ENCODE results near the gene HS3ST6. TPM values are rescaled to one million over a fixed set of nuclear protein-coding genes. Genes with fewer than 3 reads are reported as not detected.
"Not testable (repeated sequence)": the region's sequence is repeated elsewhere in the genome, so short reads cannot be mapped to it uniquely, and the experiment has no call there.

Gene HS3ST6
- total RNA-seq, 2 donors from 2014 or later = not detected

- peak; percentile 57 for TF ChIP-seq CTCF (conservative IDR thresholded peaks at IDR 0.05)
- no peaks in the 10 kb centered on the region for H3K9me3 ChIP-seq (ENCODE audit: control insufficient read depth, low read length)
- H3K36me3 Mint-ChIP-seq (ENCODE audit: low read depth) = no peaks in the 10 kb centered on the region
- H3K27ac ChIP-seq (ENCODE audit: low read depth, low read length) = no peak overlapping the region
- no peak overlapping the region for H3K9ac ChIP-seq (ENCODE audit: extremely low read depth, low read length, poor library complexity, severe bottlenecking)
- H3K27me3 ChIP-seq (ENCODE audit: control insufficient read depth, insufficient read depth, low read length, poor library complexity, severe bottlenecking) = no peaks in the 10 kb centered on the region
- peaks cover 2% of the 10 kb centered on the region for H3K9me3 Mint-ChIP-seq
- no peak for DNase-seq
- H3K27me3 Mint-ChIP-seq (ENCODE audit: insufficient read depth) = peaks cover 4% of the 10 kb centered on the region
- no peak overlapping the region for H3K27ac Mint-ChIP-seq
- no peaks in the 10 kb centered on the region for H3K4me1 Mint-ChIP-seq
- H3K4me1 ChIP-seq (ENCODE audit: control insufficient read depth, insufficient read depth, low read length) = no peaks in the 10 kb centered on the region
- 76 to 77% methylated on average over 9 to 12 of the region's 13 CpGs for WGBS, 2 experiments (ENCODE audit: insufficient coverage in 1 of 2, insufficient read length in 1 of 2)
- no peak overlapping the region for H3K4me3 Mint-ChIP-seq
- H3K4me3 ChIP-seq (ENCODE audit: low read length) = no peak overlapping the region
- H3K36me3 ChIP-seq (ENCODE audit: control insufficient read depth, insufficient read depth, low read length) = no peaks in the 10 kb centered on the region
Observed at GRCh38 chr16:1884155-1884760, 34.0 kb downstream of the HS3ST6 start.

DNA sequence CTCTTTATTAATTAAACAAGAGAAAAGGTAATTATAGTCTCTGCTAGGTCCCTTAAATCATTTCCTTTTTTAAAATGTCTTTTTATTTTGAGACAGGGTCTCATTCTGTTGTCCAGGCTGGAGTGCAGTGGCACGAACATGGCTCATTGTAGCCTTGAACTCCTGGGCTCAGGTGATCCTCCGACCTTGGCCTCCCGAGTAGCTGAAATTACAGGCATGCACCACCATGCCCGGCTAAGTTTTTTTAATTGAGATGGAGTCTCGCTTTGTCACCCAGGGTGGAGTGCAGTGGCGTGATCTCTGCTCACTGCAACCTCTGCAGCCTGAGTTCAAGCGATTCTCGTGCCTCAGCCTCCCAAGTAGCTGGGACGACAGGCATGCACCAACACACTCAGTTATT, 37.0 kb downstream of the HS3ST6 start:
- H3K36me3 ChIP-seq (ENCODE audit: control insufficient read depth, insufficient read depth, low read length); H3K4me1 ChIP-seq (ENCODE audit: control insufficient read depth, insufficient read depth, low read length); H3K36me3 Mint-ChIP-seq (ENCODE audit: low read depth); H3K4me3 Mint-ChIP-seq; H3K9me3 Mint-ChIP-seq; H3K27ac Mint-ChIP-seq; H3K4me3 ChIP-seq (ENCODE audit: low read length); H3K27me3 ChIP-seq (ENCODE audit: control insufficient read depth, insufficient read depth, low read length, poor library complexity, severe bottlenecking); DNase-seq; H3K4me1 Mint-ChIP-seq; H3K9me3 ChIP-seq (ENCODE audit: control insufficient read depth, low read length); H3K27ac ChIP-seq (ENCODE audit: low read depth, low read length); H3K9ac ChIP-seq (ENCODE audit: extremely low read depth, low read length, poor library complexity, severe bottlenecking): not testable (repeated sequence)
- H3K27me3 Mint-ChIP-seq (ENCODE audit: insufficient read depth) = peaks cover 17% of the 10 kb centered on the region
- WGBS, 2 experiments (ENCODE audit: insufficient coverage in 1 of 2, insufficient read length in 1 of 2) = 87 to 92% methylated on average over 6 to 9 of the region's 9 CpGs

GRCh38 chr16:1879477-1879876, 38.7 kb downstream of the HS3ST6 start:
- Mint-ChIP-seq H3K36me3 (ENCODE audit: low read depth) (no peaks in the 10 kb centered on the region), H3K4me1 (no peaks in the 10 kb centered on the region), H3K9me3 (no peaks in the 10 kb centered on the region), H3K4me3 (no peak overlapping the region), H3K27me3 (ENCODE audit: insufficient read depth) (peaks cover 25% of the 10 kb centered on the region), H3K27ac (no peak overlapping the region)
- DNase-seq = no peak
- H3K4me3 ChIP-seq (ENCODE audit: low read length) = no peak overlapping the region
- H3K36me3 ChIP-seq (ENCODE audit: control insufficient read depth, insufficient read depth, low read length) = no peaks in the 10 kb centered on the region
- H3K4me1 ChIP-seq (ENCODE audit: control insufficient read depth, insufficient read depth, low read length) = no peaks in the 10 kb centered on the region
- no peak for TF ChIP-seq CTCF (conservative IDR thresholded peaks at IDR 0.05)
- WGBS, 2 experiments (ENCODE audit: insufficient coverage in 1 of 2, insufficient read length in 1 of 2) = 61 to 77% methylated on average over 2 of the region's 2 CpGs
- H3K9ac ChIP-seq (ENCODE audit: extremely low read depth, low read length, poor library complexity, severe bottlenecking) = no peak overlapping the region
- H3K9me3 ChIP-seq (ENCODE audit: control insufficient read depth, low read length) = no peaks in the 10 kb centered on the region
- peaks cover 14% of the 10 kb centered on the region for H3K27me3 ChIP-seq (ENCODE audit: control insufficient read depth, insufficient read depth, low read length, poor library complexity, severe bottlenecking)
- no peak overlapping the region for H3K27ac ChIP-seq (ENCODE audit: low read depth, low read length)

DNA sequence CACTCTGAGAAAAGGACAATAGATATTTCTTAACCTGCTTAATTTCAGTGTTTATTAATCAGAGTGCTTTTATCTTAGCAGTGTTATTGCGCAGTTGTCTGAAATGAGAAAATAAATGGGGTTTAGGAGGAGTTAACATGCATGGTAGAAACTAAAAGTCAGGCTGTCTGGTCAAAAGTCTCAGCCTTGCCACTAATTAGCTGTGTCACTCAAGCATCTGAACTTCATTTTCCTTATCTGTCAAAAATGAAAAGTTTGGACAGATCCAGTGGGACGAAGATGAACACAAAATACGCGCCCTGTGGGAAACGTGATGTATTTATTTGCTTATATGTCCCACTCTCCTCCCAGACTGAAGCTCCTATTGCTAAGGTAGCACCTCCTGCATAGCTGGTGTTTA, 40.0 kb downstream of the HS3ST6 start:
- H3K36me3 ChIP-seq (ENCODE audit: control insufficient read depth, insufficient read depth, low read length) = no peaks in the 10 kb centered on the region
- H3K27me3 Mint-ChIP-seq (ENCODE audit: insufficient read depth) = peaks cover 34% of the 10 kb centered on the region
- no peak overlapping the region for H3K4me3 ChIP-seq (ENCODE audit: low read length)
- H3K9ac ChIP-seq (ENCODE audit: extremely low read depth, low read length, poor library complexity, severe bottlenecking) = no peak overlapping the region
- no peak for TF ChIP-seq CTCF (conservative IDR thresholded peaks at IDR 0.05)
- H3K4me1 ChIP-seq (ENCODE audit: control insufficient read depth, insufficient read depth, low read length) = no peaks in the 10 kb centered on the region
- H3K27ac ChIP-seq (ENCODE audit: low read depth, low read length) = no peak overlapping the region
- H3K4me3 Mint-ChIP-seq = no peak overlapping the region
- no peaks in the 10 kb centered on the region for H3K9me3 ChIP-seq (ENCODE audit: control insufficient read depth, low read length)
- no peak for DNase-seq
- WGBS, 2 experiments (ENCODE audit: insufficient coverage in 1 of 2, insufficient read length in 1 of 2) = 90 to 92% methylated on average over 2 to 5 of the region's 5 CpGs
- no peaks in the 10 kb centered on the region for H3K4me1 Mint-ChIP-seq
- H3K36me3 Mint-ChIP-seq (ENCODE audit: low read depth) = no peaks in the 10 kb centered on the region
- no peaks in the 10 kb centered on the region for H3K9me3 Mint-ChIP-seq
- peaks cover 20% of the 10 kb centered on the region for H3K27me3 ChIP-seq (ENCODE audit: control insufficient read depth, insufficient read depth, low read length, poor library complexity, severe bottlenecking)
- no peak overlapping the region for H3K27ac Mint-ChIP-seq

All from endodermal cell (in vitro differentiated cells).